AG20443 (cell line): Measurements from ENCODE around the gene PSMF1.
A peak's percentile ranks its signal among the peaks of the same experiment; 100 is the strongest.

Experiments used
- DNase-seq: peaks from one replicate; pipeline ENCODE4 v3.0.0; 2012; ENCODE audit warnings: low spot score, mixed read lengths

PSMF1 gene

DNA sequence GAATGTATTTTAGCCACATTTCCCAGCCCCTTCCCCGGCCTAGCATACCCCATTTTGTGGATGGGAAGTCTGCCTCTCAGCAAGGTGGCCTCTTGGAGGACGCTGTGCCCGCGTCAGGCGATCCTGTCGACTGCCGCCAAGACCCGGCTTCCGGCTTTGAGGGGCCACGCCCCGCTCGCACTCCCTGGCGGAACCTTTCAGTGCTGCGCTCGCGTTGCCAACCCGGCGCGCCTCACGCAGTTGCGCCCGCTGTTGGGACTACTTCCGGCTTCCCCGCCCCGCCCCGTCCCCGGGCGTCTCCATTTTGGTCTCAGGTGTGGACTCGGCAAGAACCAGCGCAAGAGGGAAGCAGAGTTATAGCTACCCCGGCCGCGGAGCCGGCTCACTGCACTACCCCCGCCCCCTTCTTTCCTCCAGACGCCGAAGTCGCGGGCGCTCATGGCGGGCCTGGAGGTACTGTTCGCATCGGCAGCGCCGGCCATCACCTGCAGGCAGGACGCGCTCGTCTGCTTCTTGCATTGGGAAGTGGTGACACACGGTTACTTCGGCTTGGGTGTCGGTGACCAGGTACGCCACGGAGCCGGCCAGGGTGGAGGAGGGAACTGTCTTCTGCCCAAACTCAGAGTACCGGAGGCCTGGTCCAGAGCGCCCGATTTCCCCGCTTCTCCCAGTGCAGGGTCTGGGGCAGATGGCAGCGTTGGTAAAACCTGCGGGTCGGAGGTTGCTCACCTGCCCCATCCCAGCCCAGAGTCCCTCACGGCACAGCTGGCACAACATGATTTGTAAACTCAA, at the start of gene PSMF1:
Gene PSMF1 (plus strand): TSS at position 267 of the 792 bp plus-strand sequence. CDS start 172 bp downstream, at position 439.
- DNase-seq = peak; percentile 99

GRCh38 chr20:1072258-1072657, 46.1 kb upstream of the PSMF1 start:
- DNase-seq = no peak

DNA sequence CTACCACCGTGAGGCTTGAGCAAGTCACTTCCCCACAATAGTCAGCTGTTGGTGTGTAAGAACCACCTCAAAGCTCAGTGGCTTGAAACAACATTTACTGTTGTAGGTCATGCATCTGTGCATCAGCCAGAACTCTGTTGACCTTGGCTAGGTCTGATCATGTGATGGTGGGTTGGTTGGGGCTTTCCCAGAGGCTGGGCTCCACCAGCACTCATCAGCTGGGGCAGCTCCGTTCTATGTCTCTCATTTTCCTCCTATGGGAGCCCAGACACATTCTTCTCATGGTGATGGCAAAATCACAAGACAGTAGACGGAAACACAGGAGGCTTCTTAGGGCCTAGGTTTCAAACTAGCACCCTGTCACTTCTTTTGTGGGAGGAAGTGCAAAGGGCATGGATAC, 42.8 kb upstream of the PSMF1 start:
- no peak for DNase-seq

DNA sequence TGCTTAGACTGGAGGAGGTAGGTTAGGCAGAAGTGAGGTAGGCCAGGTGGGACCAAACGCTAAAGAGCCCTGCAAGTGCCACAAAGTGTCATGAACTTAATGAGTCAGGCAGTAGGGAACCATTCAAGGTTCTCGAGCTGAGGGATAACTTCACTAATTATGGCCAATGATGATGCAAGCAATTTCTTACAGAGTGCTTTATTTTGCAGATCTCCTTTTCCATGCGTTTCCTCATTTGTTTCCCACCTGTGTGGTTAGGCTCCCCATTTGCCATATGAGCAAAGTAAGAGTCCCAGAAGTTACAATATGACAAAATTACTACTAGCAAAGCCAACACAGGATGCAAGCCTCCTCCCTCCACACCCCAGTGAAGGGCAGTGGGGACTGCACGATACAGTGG, 36.5 kb upstream of the PSMF1 start:
- no peak for DNase-seq

DNA sequence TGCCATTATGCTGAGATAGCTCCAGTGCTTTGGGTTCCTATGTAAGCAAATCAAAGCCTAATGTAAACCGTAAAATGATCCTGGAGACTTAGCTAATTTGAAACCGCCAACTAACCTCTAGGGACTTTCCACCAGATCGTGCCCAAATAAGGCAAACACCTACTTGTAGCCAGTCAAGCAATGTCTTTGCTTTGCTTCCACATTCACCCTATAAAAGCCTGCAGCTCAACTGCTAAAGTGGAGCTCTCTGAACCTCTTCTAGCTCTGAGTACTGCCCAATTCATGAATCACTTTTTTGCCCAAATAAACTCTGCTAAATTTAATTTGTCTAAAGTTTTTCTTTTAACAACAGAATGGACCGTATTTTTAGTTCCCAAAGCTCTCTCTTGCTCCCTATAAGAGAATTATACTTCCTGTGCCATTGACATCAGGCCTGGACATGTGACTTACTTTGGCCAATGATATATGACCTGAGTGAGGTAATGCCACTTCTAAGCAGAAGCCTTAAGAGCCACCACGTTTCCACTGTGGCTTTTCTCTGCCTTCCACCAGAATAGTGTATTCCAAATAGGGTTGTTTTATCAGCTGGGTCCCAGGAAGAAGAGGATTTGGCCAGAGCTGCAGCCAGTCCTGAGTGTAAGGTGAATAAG, 34.8 kb upstream of the PSMF1 start:
- DNase-seq = no peak

DNA sequence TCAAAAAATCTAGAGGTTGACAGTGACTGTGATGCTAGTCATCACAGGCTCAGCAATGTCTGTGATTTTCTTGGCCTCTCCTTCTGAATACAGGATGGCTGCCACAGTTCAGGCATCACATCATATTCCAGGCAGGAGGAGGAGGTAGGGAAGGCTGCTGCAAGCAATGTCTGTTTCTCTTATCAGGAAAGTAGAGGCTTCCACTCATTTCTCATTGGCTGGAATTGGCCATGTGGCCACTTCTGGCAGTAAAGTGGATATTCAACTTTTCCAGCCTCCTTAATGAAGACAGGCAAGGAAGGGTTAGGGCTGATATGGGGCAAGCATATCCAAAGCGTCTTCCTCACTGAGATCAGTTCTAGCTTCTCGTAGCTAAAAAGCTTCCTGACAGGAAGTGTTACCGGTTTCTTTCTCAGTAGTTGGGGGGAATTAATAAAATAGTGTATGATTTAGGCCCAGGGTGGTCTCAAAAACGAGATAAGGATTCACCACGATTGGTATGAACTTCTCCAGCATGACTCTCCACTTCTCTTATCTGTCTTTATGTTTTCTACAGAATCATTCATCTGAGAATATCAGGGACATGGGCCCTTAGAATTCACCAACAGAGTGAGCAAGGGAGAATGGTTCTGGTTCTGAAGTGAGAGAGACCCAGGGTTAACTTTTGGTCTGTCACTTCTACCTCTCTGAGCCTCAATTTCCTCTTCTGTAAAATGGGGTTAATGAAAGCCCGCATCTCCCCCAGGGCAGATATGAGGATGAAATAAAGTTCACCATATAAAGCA, 32.7 kb upstream of the PSMF1 start:
- no peak for DNase-seq

DNA sequence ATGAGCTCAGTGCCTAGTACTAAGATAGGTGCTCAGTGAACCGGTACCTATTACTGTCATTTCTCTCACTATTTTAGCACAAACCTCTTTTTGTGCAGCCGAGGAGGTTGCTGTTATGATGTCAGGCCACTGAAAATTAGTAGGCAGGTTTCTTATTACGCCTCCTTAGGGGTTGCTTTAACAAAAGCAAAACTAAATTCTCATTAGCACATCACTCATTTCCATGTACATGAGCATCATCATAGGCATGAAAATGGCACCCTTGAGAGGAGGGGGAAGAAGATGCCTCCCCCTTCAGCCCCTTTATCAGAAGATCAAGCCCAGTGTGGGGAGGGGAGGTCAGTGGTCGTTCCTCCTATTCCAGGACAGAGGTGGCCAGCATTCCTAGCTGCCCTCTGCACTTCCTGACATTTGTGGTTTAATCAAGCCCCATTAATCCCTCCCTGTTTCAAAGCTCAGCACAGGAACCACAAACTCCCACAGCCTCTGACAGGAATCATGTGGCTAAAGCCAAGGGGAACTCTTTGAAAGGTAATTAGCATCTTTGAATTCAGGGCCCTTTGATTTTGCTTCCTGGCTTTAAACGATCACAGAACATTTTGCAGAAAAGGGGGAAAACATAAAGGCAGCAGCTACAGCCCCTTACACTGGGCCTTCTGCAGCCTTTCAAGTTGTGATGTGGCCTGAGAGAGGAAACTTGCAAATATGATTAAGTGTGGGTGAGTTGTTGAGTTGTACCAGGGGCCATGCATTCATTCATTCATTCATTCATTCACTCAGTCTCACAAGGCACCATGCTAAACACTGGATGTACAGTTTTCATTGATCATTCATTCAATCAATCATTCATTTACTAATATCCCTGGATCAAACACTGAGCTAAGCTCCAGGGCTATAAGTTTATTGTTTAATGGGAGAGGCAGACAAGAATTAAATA, 31.9 kb upstream of the PSMF1 start:
- DNase-seq = no peak

DNA sequence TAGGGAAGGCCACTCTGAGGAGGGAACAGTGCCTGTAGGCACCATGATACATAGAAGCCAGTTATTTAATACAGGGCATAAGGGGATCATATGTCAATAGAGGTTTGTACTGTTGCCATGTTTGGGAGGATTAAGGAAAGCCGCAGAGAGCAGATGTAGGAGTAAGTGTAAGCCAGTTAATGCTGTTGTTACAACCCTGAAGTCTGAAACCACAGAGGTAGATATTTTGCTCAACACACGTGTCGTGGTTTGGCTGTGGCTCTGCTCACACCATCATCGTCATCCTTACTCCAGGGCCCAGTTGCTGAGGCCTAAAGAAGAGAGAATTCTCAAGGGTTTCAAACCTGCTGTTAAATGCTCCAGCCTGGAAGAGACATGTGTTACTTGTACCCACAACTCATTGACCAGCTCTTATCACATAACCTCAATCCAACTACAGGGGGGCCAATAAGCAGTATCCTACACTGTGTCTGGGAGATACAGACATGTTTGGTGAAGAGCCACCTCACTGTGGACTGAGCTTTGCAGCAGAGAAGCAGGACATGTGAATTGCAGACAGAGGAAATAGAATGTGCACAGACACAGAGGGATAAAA, 31.0 kb upstream of the PSMF1 start:
- no peak for DNase-seq

GRCh38 chr20:1094751-1095150, 23.7 kb upstream of the PSMF1 start:
- peak; percentile 64 for DNase-seq

- DNase-seq = no peak
These were observed 16.9 kb upstream of the PSMF1 start for GRCh38 chr20:1101533-1101932.

- no peak for DNase-seq
These were observed 16.4 kb upstream of the PSMF1 start for GRCh38 chr20:1102016-1102415.

- no peak for DNase-seq
These were observed 14.7 kb upstream of the PSMF1 start for GRCh38 chr20:1103751-1104150.

GRCh38 chr20:1105599-1106194, 12.7 kb upstream of the PSMF1 start:
- no peak for DNase-seq

DNA sequence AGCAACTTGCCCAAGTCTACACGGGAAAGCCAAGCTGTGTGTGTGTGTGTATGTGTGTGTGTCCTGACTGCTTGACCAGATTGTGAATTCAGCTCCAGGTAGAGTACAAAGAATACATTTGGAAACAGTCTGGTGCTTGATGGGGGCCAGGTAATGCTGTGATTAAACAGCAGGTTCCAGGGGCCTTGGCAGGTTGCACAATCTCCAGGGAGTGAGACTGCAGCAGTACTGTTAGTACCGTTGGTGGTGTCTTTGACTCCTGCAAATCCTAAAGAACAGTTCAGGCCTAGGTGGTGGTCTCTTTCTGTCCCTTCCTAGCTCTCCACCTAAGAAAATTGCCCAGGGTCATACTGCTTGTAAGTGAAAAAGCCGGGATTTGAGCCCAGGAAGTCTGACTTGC, 11.2 kb upstream of the PSMF1 start:
- no peak for DNase-seq

DNA sequence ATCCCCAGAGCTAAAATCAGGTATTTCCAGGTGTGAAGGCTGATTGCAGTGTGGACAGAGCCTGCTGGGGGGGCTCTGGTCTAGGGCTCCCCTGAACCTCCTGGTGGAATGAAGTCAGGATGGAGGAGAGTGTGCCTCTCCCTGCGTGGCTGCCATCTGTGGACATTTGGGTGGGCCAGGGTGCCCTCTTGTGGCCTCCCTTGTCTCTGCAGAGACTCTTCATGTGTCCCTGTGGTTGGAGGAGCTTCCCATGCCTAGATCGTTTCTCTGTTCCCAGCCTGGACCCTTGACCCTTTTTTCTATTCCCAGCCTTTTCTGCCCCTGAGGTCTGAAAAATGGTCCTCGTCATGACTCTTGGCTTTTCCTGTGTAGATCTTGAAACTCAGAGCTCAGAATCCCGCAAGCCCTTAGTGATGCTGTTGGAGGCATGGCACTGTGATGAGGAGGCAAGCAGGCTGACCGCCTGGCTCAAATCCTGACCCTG, 9.9 kb upstream of the PSMF1 start:
- peak; percentile 85 for DNase-seq

DNA sequence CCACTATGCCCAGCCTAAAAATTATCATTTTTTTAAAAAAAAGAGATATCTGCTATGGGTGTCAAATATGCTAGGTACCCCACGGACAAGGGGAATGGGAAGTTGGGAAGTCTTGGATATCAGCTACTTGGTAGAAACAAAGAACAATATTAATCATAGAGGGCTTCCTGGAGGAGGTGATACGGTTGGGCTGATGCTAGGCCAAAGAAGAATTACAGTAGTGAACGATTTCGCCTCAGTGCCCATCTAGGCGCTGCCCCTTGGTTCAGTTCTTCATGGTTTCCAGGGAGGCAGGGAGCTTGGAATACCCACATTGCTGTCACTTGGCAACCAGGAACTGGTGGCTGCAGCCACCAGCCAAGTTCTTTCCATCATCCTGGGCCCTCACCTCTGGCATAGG, 5.5 kb upstream of the PSMF1 start:
- DNase-seq = no peak

GRCh38 chr20:1118004-1118335, 432 bp upstream of the PSMF1 start:
- DNase-seq = no peak

- no peak for DNase-seq
These were observed 715 bp downstream of the PSMF1 start for GRCh38 chr20:1119128-1119505.

- no peak for DNase-seq
These were observed 1.1 kb downstream of the PSMF1 start for GRCh38 chr20:1119524-1119923.

DNA sequence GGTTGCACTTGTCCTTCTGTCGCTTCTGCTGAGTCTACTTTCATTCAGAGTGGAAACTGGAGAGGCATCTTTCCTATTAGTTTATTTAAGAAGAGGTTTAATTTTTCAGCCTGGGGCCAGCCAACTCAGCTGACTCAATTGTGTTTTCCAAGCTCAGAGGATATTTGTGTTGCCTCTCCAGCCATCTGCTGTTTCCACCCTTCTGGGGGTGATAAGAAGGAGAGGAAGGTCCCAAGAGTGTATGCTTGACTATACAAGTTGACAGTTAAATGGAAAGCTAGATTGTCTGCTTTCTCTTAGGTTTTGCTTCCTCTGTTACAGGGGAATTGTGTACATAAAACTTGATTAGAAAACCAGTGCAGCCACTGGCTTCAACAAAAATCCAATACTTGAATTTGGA, 3.0 kb downstream of the PSMF1 start:
- DNase-seq = no peak
